IPS DF 6.9 (cell line): Measurements from ENCODE around the gene KAZN.

Source experiments
- DNase-seq: peaks from one replicate; pipeline ENCODE4 v3.0.0-alpha.2; 2013; ENCODE audit warnings: low read depth, low spot score
- H3K27ac ChIP-seq: one replicate; pipeline ENCODE4 v1.5.1; 2013; ENCODE audit warnings: low read length, control low read depth
- H3K27me3 ChIP-seq: 2 replicates; pipeline ENCODE4 v1.6.1; 2013; ENCODE audit warnings: mild to moderate bottlenecking, low read length; ENCODE audit not compliant: control insufficient read depth, insufficient read depth
- H3K36me3 ChIP-seq: 2 replicates; pipeline ENCODE4 v1.6.1; 2013; ENCODE audit warnings: low read length; ENCODE audit not compliant: control insufficient read depth, insufficient read depth
- H3K4me1 ChIP-seq: 2 replicates; pipeline ENCODE4 v1.6.1; 2013; ENCODE audit warnings: low read length; ENCODE audit not compliant: control insufficient read depth, insufficient read depth
- H3K4me3 ChIP-seq: 2 replicates; pipeline ENCODE4 v1.5.1; 2013; ENCODE audit warnings: mild to moderate bottlenecking, low read length
- H3K9me3 ChIP-seq: 2 replicates; pipeline ENCODE4 v1.6.1; 2013; ENCODE audit warnings: low read length, inconsistent platforms; ENCODE audit not compliant: control insufficient read depth, insufficient read depth
- WGBS: extraction: QIAGEN DNeasy Blood & Tissue Kit; methylation state at CpG from one replicate; pipeline ENCODE4 v1.1.7; 2013; ENCODE audit warnings: mixed read lengths, missing lambda C conversion rate; ENCODE audit not compliant: insufficient read length, insufficient coverage; 5-methylcytosine and 5-hydroxymethylcytosine counted together

KAZN gene

GRCh38 chr1:14739082-14739832, 140.8 kb downstream of the KAZN start:
- DNase-seq, result no peak
- Histone ChIP-seq H3K4me3 (no peak overlapping the region), H3K4me1 (peaks cover 13% of the 10 kb centered on the region), H3K27me3 (peaks cover 5% of the 10 kb centered on the region; the same call in 1 of the 2 replicates), H3K9me3 (no peaks in the 10 kb centered on the region), H3K36me3 (no peaks in the 10 kb centered on the region), H3K27ac (no peak overlapping the region)
- no CpG with 5 or more reads among the region's 16 CpGs for WGBS

DNA sequence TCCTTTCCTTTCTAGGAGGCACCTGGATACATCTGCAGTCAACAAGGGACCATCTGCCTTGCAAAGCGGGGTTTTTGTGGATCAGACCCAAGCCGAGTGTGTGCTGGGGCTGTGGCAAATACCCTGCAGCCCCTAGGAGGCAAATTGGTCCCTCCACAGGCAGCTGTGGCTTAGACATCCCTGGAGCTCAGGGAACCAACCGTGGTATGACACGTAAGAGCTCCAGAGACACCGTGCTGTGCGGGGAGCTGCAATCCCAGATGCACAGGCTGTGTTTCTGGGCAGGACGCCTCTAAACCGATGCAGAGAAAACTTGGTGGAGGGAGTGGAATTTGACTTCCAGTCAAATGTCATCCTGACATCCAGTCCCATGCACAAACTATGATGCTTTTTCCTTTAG, 141.5 kb downstream of the KAZN start:
- Histone ChIP-seq H3K36me3 (no peaks in the 10 kb centered on the region), H3K9me3 (no peaks in the 10 kb centered on the region), H3K27ac (no peak overlapping the region), H3K27me3 (no peaks in the 10 kb centered on the region; the same call in 1 of the 2 replicates), H3K4me1 (peaks cover 11% of the 10 kb centered on the region), H3K4me3 (no peak overlapping the region)
- no peak for DNase-seq
- WGBS, result no CpG with 5 or more reads among the region's 8 CpGs

DNA sequence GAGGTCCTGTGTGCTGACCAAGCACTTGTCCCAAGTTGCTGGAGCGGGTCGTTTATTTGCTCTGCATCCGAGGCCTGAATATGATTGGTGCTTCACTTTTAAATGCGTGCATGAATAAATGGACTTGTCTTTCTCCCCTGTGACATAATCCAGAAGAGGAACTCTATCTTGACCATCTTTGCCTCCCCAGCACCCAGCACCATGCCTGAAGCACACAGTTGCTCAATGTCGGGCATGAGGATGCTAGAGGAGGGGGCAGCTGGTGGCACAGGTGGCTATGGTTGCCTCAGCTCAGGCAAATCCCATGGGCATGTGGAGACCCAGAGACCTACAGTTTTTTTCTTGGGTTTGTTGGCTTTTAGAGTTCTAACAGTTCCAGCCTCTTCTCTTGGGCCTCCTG, 142.6 kb downstream of the KAZN start:
- H3K27me3 ChIP-seq, result no peaks in the 10 kb centered on the region; the same call in 1 of the 2 replicates
- no CpG with 5 or more reads among the region's 5 CpGs for WGBS
- no peaks in the 10 kb centered on the region for H3K36me3 ChIP-seq
- no peak overlapping the region for H3K4me3 ChIP-seq
- DNase-seq, result no peak
- H3K27ac ChIP-seq, result no peak overlapping the region
- H3K4me1 ChIP-seq, result peaks cover 9% of the 10 kb centered on the region
- no peaks in the 10 kb centered on the region for H3K9me3 ChIP-seq

DNA sequence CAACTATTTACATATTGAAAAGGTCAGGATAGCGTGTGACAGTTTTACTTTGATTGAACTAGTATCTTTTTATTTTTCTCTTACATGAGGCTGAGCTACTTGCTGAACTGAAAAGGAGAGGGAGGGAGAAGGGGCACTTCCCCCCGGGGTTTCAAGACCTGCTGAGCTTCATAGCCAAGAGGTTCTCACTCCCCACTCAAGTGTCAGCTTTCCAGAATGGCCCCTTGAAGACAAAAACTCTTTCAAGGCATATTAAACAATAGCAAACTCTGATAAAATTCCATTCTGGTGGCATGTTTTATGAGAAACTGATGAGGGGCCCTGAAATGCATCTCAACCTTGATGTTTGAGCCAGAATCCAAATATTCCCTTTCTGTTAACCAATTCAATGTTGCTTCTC, 143.0 kb downstream of the KAZN start:
- Histone ChIP-seq H3K36me3 (no peaks in the 10 kb centered on the region), H3K27me3 (no peaks in the 10 kb centered on the region; the same call in 1 of the 2 replicates), H3K9me3 (no peaks in the 10 kb centered on the region), H3K4me3 (no peak overlapping the region), H3K27ac (no peak overlapping the region), H3K4me1 (peaks cover 9% of the 10 kb centered on the region)
- DNase-seq, result no peak
- WGBS, result no CpG with 5 or more reads among the region's 2 CpGs

- WGBS, result no CpG with 5 or more reads among the region's 9 CpGs
- DNase-seq, result no peak
- no peak overlapping the region for H3K27ac ChIP-seq
- no peaks in the 10 kb centered on the region for H3K36me3 ChIP-seq
- peaks cover 9% of the 10 kb centered on the region for H3K4me1 ChIP-seq
- H3K9me3 ChIP-seq, result no peaks in the 10 kb centered on the region
- no peaks in the 10 kb centered on the region; the same call in 1 of the 2 replicates for H3K27me3 ChIP-seq
- no peak overlapping the region for H3K4me3 ChIP-seq
These were observed 143.9 kb downstream of the KAZN start for GRCh38 chr1:14742181-14742980.

GRCh38 chr1:14743368-14743767, 144.9 kb downstream of the KAZN start:
- Histone ChIP-seq H3K27ac (no peak overlapping the region), H3K4me1 (peaks cover 9% of the 10 kb centered on the region), H3K9me3 (no peaks in the 10 kb centered on the region), H3K36me3 (no peaks in the 10 kb centered on the region), H3K27me3 (no peaks in the 10 kb centered on the region; the same call in 1 of the 2 replicates), H3K4me3 (no peak overlapping the region)
- no peak for DNase-seq
- WGBS, result no CpG with 5 or more reads among the region's 6 CpGs

GRCh38 chr1:14745001-14745720, 146.7 kb downstream of the KAZN start:
- DNase-seq, result no peak
- H3K27ac ChIP-seq, result no peak overlapping the region
- WGBS, result no CpG with 5 or more reads among the region's 9 CpGs
- H3K4me1 ChIP-seq, result peaks cover 6% of the 10 kb centered on the region
- H3K4me3 ChIP-seq, result no peak overlapping the region
- no peaks in the 10 kb centered on the region for H3K27me3 ChIP-seq
- H3K36me3 ChIP-seq, result no peaks in the 10 kb centered on the region
- no peaks in the 10 kb centered on the region for H3K9me3 ChIP-seq

DNA sequence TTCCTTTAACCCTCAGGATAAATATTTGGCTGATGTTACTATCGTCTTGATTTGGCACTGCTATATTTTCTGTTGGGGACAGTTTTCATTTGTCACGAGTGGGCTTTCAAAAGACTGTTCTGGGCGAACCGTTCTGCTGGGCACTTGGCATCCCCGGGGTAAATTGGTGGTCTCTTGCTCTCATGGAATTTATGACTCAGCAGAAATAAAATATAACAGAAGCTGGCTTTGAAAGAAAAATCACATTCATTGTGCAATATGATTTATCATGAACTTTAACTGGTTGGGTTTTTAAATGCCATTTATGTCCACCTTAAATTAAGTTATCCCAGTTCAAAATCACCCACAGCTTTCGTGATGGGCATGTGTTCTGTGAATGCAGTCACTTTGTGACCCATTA, 147.3 kb downstream of the KAZN start:
- Histone ChIP-seq H3K27me3 (no peaks in the 10 kb centered on the region), H3K27ac (no peak overlapping the region), H3K4me3 (no peak overlapping the region), H3K9me3 (no peaks in the 10 kb centered on the region), H3K4me1 (peaks cover 6% of the 10 kb centered on the region), H3K36me3 (no peaks in the 10 kb centered on the region)
- WGBS, result no CpG with 5 or more reads among the region's 6 CpGs
- DNase-seq, result no peak

DNA sequence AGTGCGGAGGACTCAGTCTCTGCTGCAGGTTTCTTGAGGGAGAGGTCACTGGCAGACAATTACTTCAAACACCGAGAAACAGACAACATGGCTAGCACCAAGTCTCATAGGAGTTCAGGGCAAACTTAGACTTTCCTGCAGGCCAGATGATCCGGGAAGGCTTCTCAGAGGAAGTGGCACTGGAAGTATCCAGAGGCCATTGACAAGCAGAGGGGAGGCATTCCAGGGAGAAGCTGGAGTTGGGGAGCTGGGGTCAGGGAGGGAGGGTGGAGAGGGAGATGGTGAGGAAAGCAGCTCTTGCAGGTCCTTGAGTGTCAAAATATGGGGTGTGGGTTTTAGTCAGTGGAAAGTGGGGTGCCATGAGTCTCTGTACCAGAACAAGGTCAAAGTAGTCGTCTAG, 147.9 kb downstream of the KAZN start:
- Histone ChIP-seq H3K4me1 (peaks cover 4% of the 10 kb centered on the region; the same call in 1 of the 2 replicates), H3K27me3 (no peaks in the 10 kb centered on the region), H3K9me3 (no peaks in the 10 kb centered on the region), H3K36me3 (no peaks in the 10 kb centered on the region), H3K27ac (no peak overlapping the region), H3K4me3 (no peak overlapping the region)
- WGBS, result no CpG with 5 or more reads among the region's 4 CpGs
- DNase-seq, result no peak

DNA sequence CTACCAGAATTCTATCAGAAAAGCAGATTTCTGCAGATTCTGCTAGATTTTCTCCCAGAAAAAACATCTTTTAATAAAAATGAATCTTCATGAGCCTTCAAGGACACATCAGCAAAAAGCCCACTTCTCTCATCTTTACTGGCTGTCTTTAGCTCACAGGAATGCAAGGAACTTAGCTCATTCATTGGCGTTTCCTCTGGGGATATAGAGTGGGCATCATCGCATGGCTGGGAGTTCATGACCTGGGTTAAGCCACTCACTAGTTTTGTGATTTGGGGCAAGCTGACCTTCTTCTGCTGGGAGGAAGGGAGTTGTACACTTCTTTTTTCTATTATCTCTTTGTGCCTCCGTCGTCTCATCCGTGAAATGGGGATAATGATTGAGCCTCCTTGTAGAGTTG, 149.7 kb downstream of the KAZN start:
- WGBS, result no CpG with 5 or more reads among the region's 5 CpGs
- Histone ChIP-seq H3K36me3 (no peaks in the 10 kb centered on the region), H3K9me3 (no peaks in the 10 kb centered on the region), H3K4me3 (no peak overlapping the region), H3K27ac (no peak overlapping the region), H3K27me3 (no peaks in the 10 kb centered on the region), H3K4me1 (no peaks in the 10 kb centered on the region)
- no peak for DNase-seq
